ENCODE data around the gene MEGF6.

Gene MEGF6

DNA sequence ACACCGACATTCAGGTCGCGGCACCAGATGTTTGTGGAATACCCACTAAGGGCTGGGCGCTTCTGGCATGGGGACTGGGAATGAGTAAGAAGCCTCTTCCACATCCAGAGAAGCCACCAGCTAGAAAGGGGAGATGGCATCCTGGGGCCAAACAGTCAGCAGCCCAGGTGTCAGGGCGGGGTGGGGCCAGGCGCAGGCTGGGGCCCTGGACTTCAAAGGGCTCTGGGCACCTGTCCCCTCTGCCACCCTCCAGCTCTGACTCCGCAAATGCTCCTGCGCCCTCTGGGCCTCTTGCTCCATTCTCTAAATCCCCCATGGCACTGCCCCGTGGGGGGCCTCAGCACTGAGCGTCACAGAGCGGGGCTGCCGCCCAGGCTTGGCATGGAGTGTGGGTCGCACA lies 70.4 kb downstream of the MEGF6 start:
- DNase-seq (ENCODE audit: low spot score): no peak

- no peak for DNase-seq (ENCODE audit: low spot score)
Measured at GRCh38 chr1:3539707-3540425, 71.4 kb downstream of the MEGF6 start.

GRCh38 chr1:3537359-3537758 lies 73.9 kb downstream of the MEGF6 start:
- DNase-seq (ENCODE audit: low spot score): no peak

DNA sequence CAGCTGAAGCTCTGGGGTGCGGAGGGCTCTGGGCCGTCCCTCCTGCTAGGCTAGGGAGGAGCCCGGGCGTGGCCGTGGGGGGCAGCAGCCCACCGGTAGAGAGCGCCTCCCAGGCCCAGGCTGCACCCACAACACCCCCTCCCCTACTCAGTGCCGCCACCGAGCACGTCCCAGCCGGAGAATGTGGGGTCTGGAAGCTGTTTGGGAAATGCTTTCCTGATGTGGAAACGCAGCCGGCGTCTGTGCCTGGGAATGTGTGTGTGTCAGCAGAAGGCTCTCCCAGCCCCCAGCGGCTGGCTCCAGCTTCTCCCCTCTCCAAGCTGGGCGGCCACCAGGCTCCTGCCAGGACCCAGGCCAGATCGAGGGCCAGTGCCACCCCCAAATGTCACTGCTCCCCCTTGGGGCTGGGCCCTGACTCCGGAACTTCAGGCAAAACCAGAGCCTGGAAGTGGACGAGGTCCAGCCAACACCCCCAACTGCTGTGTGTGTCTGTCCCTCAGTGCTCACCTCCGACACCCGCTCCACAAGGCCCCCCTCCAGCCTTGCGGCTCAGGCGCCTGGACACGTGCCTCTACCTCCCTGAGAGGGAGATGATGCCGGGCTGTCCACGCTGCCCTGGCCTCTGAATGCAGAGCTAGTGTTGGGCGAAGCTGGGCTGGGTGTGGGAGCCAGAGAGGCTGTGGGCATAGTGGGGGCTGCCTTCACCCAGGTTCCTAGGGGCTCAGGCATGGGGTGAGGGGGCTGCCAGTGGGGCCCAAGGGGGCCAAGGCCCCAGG lies 74.7 kb downstream of the MEGF6 start:
- DNase-seq (ENCODE audit: low spot score): no peak

- no peak for DNase-seq (ENCODE audit: low spot score)
Measured at GRCh38 chr1:3535732-3536131, 75.6 kb downstream of the MEGF6 start.

- no peak for DNase-seq (ENCODE audit: low spot score)
Measured at GRCh38 chr1:3534803-3535637, 76.3 kb downstream of the MEGF6 start.

DNA sequence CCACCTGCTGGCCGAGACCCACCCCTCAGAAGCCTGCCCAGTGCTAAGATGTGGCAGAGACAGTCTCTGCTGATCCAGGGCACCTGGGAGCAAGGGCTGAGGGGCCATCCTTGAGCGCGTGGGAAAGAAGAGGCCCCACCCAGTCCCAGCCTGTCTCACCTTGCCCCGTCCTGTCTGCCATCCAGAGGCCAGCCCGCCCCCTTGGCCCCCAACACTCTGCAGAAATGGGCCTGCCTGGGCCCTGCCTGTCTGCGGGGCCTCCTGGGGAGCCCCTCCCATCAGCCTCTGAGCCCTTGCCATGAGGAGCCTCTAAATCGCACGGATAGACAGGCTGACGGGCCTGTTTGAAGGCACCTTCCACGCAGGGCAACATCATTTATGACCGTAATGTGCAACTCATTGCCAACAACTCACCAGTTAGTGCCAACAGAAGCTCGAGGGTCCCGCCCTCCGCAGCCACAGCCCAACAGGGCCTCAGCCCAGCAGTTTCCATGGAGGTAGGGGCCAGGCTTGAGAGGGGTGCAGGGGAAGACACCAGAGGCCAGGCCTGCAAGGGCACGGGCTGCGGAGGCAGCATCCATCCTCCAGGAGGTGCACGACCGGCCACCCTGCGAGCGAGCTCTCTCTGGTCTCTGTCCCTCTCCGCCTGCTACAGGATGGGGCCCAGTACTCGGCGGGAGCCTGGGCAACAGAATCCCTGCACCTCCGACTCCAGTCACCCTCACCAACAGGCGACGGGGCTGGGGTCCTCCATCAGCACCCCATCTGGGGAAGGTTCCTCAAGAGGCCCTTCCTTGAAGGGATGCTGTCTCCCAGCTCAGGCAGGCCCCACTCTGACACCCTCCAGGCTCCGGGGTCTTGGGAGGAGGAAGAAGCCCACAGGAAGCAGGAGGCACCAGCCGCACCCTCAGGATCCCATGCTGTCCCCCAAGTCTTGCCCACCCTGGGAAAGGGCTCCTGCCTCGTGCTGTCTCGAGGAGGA lies 78.0 kb downstream of the MEGF6 start:
- DNase-seq (ENCODE audit: low spot score): no peak

GRCh38 chr1:3531928-3532327 lies 79.4 kb downstream of the MEGF6 start:
- no peak for DNase-seq (ENCODE audit: low spot score)

- peak; percentile 45 for DNase-seq (ENCODE audit: low spot score)
Measured at GRCh38 chr1:3530926-3531818, 80.1 kb downstream of the MEGF6 start.

- no peak for DNase-seq (ENCODE audit: low spot score)
Measured at GRCh38 chr1:3530086-3530925, 81.0 kb downstream of the MEGF6 start.

GRCh38 chr1:3529099-3529729 lies 82.1 kb downstream of the MEGF6 start:
- DNase-seq (ENCODE audit: low spot score): no peak

GRCh38 chr1:3527774-3528173 lies 83.5 kb downstream of the MEGF6 start:
- DNase-seq (ENCODE audit: low spot score): no peak

GRCh38 chr1:3525551-3526482 lies 85.5 kb downstream of the MEGF6 start:
- no peak for DNase-seq (ENCODE audit: low spot score)

DNA sequence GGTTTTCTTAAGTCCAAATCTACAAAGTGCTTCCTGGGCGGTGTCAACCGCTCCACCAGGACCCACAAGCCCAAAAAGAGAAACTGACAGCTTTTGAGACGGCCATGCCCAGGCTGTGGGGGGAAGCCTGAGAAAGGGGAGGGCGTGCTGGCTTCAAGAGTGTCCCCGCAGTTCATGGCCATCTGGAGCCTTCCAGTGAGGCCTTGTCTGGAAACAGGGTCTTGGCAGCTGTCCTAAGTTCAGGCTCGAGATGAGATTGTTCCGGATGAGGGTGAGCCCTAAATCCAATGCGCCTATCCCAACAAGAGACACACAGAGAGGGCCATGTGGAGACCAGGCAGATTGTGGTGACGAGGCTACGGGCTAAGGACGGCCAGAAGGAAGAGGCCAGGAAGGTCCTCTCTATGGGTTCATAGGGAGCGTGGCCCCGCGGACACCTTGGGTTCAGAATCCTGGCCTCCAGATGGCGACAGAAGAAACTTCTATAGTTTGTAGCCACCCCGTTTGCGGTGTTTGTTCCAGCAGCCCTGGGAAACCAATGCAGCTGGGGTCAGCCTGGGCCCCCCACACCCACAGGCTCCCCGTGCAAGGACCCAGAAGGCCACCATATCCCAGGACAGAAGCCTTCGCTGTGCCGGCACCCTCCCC lies 86.6 kb downstream of the MEGF6 start:
- no peak for DNase-seq (ENCODE audit: low spot score)

GRCh38 chr1:3523980-3524379 lies 87.3 kb downstream of the MEGF6 start:
- DNase-seq (ENCODE audit: low spot score): no peak

GRCh38 chr1:3522564-3523265 lies 88.6 kb downstream of the MEGF6 start:
- DNase-seq (ENCODE audit: low spot score): no peak

- no peak for DNase-seq (ENCODE audit: low spot score)
Measured at GRCh38 chr1:3522112-3522511, 89.2 kb downstream of the MEGF6 start.

Measured in hepatic stellate cell (primary cell).